ENCODE results near the gene DNAJC2.
"Not testable (repeated sequence)": the region's sequence is repeated elsewhere in the genome, so short reads cannot be mapped to it uniquely, and the experiment has no call there.

DNA sequence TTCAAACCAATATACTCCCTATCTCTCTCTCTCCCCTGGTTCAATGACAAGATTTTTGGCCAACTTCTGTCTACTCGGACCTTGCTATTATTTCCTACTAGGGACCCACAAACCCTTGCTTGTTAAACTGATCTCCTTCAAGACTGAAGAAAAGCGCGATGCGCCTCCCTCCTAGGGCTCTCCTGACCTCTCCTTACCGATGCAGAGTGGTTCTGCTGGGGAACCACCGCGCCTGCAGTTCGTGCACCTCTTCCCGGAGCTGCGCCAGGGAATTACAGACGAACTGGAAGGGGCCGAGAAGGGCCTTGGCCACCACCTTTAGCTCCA, 65.0 kb downstream of the DNAJC2 start:
- not testable (repeated sequence) for TF ChIP-seq POLR2A, EP300 (IDR thresholded peaks at IDR 0.05)
- TF ChIP-seq, protein P1, sequence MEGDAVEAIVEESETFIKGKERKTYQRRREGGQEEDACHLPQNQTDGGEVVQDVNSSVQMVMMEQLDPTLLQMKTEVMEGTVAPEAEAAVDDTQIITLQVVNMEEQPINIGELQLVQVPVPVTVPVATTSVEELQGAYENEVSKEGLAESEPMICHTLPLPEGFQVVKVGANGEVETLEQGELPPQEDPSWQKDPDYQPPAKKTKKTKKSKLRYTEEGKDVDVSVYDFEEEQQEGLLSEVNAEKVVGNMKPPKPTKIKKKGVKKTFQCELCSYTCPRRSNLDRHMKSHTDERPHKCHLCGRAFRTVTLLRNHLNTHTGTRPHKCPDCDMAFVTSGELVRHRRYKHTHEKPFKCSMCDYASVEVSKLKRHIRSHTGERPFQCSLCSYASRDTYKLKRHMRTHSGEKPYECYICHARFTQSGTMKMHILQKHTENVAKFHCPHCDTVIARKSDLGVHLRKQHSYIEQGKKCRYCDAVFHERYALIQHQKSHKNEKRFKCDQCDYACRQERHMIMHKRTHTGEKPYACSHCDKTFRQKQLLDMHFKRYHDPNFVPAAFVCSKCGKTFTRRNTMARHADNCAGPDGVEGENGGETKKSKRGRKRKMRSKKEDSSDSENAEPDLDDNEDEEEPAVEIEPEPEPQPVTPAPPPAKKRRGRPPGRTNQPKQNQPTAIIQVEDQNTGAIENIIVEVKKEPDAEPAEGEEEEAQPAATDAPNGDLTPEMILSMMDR (IDR thresholded peaks at IDR 0.05) = not testable (repeated sequence)

All from tibial nerve (tissue), 4 donors.